Esophagus muscularis mucosa (tissue), 3 donors: Measurements from ENCODE around the gene B4GALT5.

Experiments
- CTCF ChIP-seq, 3 experiments: fragments of 200-600 bp in 2 of 3; fragments of 450-650 bp in 1 of 3; sonication (generic) in 2 of 3; IDR thresholded peaks; one replicate each; pipeline ENCODE4 v1.5.1; 2017 to 2019; ENCODE audit warnings: antibody characterized with exemption in 3 of 3, mild to moderate bottlenecking in 2 of 3, moderate library complexity in 1 of 3
- EP300 ChIP-seq: sonication (generic); formaldehyde crosslinking; IDR thresholded peaks from one replicate; pipeline ENCODE4 v1.6.1; 2017; ENCODE audit warnings: antibody characterized with exemption

GRCh38 chr20:49595811-49596561 lies 117.7 kb downstream of the B4GALT5 start:
- TF ChIP-seq CTCF (IDR thresholded peaks at IDR 0.05) = no peak
- no peak for TF ChIP-seq EP300
